ENCODE data around the gene ECM2.

DNA sequence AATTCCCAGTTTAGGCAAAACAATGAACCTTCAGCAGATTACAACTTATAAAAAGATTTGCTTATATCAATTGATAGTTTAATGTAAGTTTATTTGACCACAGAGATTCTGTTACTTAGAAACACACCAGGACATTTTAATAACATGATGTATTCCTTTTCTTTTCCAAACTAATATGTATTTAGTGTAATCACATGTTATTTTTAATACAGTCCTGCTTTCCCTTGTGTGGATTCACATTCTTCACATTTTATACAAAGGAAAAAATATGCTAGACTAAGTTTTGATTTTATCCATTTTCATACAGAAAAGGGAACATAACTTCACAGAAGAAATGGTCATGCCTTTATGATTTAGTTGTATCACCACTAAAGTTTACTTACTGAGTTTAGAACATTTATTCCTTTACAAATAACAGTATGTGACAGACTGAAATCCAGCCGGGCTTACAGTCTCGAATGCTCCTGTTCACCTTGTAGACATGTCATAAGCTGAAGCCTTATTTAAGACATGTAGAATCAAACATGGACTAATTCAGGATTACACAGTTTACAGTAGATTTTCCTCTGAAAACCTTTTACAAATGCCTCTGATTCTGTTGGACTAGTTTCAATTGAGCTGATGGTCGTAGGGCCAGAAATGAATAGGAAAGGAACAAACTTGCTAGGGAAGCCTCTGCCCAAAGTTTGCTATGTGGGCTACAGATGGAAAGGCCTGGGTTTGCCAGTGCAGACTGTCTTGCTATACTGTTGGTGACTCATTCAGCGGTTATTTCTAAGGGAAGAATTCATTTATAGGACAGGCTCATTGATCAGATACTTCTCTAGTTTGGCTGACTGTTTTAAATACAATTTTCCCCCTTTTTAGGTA is 46.9 kb downstream of the ECM2 start:
- TF ChIP-seq, protein P1, sequence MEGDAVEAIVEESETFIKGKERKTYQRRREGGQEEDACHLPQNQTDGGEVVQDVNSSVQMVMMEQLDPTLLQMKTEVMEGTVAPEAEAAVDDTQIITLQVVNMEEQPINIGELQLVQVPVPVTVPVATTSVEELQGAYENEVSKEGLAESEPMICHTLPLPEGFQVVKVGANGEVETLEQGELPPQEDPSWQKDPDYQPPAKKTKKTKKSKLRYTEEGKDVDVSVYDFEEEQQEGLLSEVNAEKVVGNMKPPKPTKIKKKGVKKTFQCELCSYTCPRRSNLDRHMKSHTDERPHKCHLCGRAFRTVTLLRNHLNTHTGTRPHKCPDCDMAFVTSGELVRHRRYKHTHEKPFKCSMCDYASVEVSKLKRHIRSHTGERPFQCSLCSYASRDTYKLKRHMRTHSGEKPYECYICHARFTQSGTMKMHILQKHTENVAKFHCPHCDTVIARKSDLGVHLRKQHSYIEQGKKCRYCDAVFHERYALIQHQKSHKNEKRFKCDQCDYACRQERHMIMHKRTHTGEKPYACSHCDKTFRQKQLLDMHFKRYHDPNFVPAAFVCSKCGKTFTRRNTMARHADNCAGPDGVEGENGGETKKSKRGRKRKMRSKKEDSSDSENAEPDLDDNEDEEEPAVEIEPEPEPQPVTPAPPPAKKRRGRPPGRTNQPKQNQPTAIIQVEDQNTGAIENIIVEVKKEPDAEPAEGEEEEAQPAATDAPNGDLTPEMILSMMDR (IDR thresholded peaks at IDR 0.05), result no peak
- TF ChIP-seq POLR2A (IDR thresholded peaks at IDR 0.05), result no peak

Measured in thyroid gland (tissue), 4 donors.